Activated CD8-positive, alpha-beta memory T cell treated with anti-CD3 and anti-CD28 coated beads, Interleukin-2, amount 10 ng/mL, durations not matched to agents 7 days and 5 days (primary cell): ENCODE measurements around the gene EFNA5. TPM values are rescaled to one million over a fixed set of nuclear protein-coding genes. Genes with fewer than 3 reads are reported as not detected.

Source experiments
- ATAC-seq: fragments of 150-1000 bp; cut with Tn5 transposase; one replicate; pipeline ENCODE4 v1.10.0; 2021; ENCODE audit warnings: moderate library complexity
- CTCF ChIA-PET: fragments of 350-600 bp; sonication (Branson Sonifier 250); formaldehyde crosslinking; loops from one replicate; lab custom pipeline; 2021; ENCODE audit warnings: antibody characterized with exemption; lab: Charles Lee
- DNase-seq: peaks from one replicate; pipeline ENCODE4 v3.0.0-alpha.2; 2020
- H3K27ac Mint-ChIP-seq: one replicate; pipeline ENCODE4 v1.8.0; 2021; ENCODE audit warnings: mild to moderate bottlenecking, mixed read lengths
- H3K27me3 Mint-ChIP-seq: one replicate; pipeline ENCODE4 v1.8.0; 2021; ENCODE audit warnings: mixed read lengths
- H3K36me3 Mint-ChIP-seq: one replicate; pipeline ENCODE4 v1.8.0; 2021; ENCODE audit warnings: mild to moderate bottlenecking, mixed read lengths
- H3K4me1 Mint-ChIP-seq: one replicate; pipeline ENCODE4 v1.8.0; 2021; ENCODE audit warnings: mixed read lengths
- H3K4me3 Mint-ChIP-seq: one replicate; pipeline ENCODE4 v1.8.0; 2021; ENCODE audit warnings: mild to moderate bottlenecking, moderate library complexity, mixed read lengths
- H3K9me3 Mint-ChIP-seq: one replicate; pipeline ENCODE4 v1.8.0; 2022; ENCODE audit warnings: low read depth, mixed read lengths
- total RNA-seq, 2 experiments: library from RNA; stranded (reverse); gene quantifications; one replicate each; pipeline ENCODE4 v1.2.3, GENCODE V29; 2021

Gene EFNA5
- total RNA-seq, 2 experiments from 2014 or later, result not detected

DNA sequence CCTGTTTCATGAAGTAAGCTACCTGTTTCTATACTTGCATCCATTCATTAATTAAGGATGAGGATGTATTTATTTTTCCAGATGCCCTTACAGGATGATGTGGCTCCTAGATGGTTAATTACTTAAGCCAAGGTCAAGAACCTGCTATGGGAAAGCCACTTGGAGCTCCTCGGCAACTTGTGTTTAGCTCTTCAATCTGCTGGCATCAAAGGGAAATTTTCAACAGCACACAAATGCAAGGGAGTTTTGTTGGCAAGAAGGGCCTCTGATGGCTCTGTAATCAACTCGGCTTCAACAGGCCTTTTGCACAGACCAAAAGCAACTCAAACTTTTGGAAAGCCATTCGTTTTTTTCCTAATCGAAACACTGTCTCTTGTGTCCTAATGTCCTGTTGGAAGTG lies 125.3 kb downstream of the EFNA5 start:
- Mint-ChIP-seq H3K27ac (no peak overlapping the region), H3K9me3 (no peaks in the 10 kb centered on the region), H3K27me3 (peaks cover 7% of the 10 kb centered on the region), H3K36me3 (no peaks in the 10 kb centered on the region), H3K4me3 (no peak overlapping the region), H3K4me1 (no peaks in the 10 kb centered on the region)
- no peak for DNase-seq
- ATAC-seq, result no peak
- CTCF ChIA-PET, result no interaction called here

DNA sequence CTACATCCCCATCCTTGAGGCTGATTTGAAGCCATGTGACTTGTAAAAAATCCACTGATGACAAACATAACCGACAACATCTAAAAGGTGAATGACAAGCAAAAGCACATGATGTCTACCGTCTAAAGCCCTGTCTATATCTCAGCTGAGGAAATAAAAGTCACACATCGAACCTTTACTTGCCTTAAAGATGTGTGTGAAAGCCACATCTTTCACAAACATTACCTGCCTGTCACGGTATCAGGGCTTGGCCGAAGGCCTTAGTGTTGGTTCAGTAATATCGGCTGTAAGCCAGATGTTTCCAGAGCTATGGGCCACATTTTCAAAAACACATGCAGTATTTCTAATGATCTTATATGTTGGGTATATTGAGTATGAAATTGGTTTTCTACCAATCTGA lies 125.8 kb downstream of the EFNA5 start:
- no peak for ATAC-seq

DNA sequence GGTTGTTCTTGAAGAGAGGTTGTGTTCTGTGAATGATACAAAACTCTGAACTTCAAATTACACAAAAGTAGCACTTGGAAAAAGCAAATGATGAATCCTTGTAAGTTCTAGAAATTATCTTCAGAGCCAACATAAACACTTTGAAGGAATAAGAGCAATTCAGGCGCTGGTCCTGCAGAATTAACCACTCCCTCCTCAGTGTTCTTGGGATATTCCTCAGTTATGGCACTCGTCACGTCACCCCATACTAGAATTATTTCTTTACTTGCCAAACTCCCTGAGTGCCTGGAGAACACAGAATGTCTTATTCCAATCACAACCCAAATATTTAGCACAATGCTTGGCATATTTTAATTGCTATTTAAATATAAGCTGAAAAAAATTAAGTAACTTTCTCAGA lies 126.3 kb downstream of the EFNA5 start:
- Mint-ChIP-seq H3K9me3 (no peaks in the 10 kb centered on the region), H3K4me3 (no peak overlapping the region), H3K27me3 (peaks cover 10% of the 10 kb centered on the region), H3K27ac (no peak overlapping the region), H3K4me1 (peaks cover 2% of the 10 kb centered on the region), H3K36me3 (no peaks in the 10 kb centered on the region)
- CTCF ChIA-PET, result no interaction called here
- ATAC-seq (no peak), DNase-seq (no peak)

More for the DNA sequence above, 125.8 kb downstream of the EFNA5 start:
- peaks cover 7% of the 10 kb centered on the region for H3K27me3 Mint-ChIP-seq
- no peaks in the 10 kb centered on the region for H3K36me3 Mint-ChIP-seq
- H3K27ac Mint-ChIP-seq, result no peak overlapping the region
- no peak for DNase-seq
- no peak overlapping the region for H3K4me3 Mint-ChIP-seq
- no peaks in the 10 kb centered on the region for H3K9me3 Mint-ChIP-seq
- CTCF ChIA-PET, result no interaction called here
- H3K4me1 Mint-ChIP-seq, result no peaks in the 10 kb centered on the region

DNA sequence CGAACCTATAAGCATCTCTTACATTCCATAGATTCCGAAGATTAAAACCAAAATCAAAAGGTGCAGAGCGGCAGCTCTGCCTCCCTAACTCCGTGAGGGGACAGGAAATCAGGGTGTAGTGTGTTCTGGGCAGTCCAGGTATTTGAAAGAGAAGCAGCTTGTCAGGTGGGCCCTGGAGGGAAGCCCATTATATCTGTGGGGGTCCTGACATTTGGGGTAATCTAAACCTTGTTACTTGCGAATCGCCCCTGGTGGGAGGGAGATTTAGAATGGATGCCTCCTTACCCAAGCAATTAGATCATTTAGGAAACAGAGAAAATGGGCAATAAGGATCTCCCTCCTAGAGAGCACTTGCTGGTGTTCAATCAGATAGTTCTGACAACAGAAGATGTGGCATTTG lies 126.9 kb downstream of the EFNA5 start:
- Mint-ChIP-seq H3K36me3 (no peaks in the 10 kb centered on the region), H3K4me3 (no peak overlapping the region), H3K4me1 (peaks cover 2% of the 10 kb centered on the region), H3K9me3 (no peaks in the 10 kb centered on the region), H3K27ac (no peak overlapping the region), H3K27me3 (peaks cover 10% of the 10 kb centered on the region)
- no peak for ATAC-seq
- CTCF ChIA-PET, result no interaction called here
- DNase-seq, result no peak

DNA sequence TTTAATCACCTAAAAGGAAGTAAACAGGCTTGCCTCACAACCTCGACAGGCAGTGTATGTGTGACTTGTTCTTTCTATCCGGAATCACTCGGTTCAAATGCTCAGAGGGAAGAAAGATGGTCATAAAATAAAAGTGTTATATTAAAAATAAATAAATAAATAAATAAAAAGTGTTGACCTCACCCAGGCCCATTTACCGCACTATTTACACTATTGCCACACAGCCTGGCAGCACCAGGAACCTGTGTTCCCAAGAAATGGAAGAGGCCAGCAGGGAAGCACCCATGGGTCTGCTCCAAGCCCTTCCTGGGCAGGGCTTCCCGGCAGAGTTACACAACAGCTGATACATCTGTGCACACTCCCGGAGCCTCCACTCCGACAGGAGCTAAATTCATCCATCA lies 127.9 kb downstream of the EFNA5 start:
- Mint-ChIP-seq H3K9me3 (no peaks in the 10 kb centered on the region), H3K4me3 (no peak overlapping the region)

DNA sequence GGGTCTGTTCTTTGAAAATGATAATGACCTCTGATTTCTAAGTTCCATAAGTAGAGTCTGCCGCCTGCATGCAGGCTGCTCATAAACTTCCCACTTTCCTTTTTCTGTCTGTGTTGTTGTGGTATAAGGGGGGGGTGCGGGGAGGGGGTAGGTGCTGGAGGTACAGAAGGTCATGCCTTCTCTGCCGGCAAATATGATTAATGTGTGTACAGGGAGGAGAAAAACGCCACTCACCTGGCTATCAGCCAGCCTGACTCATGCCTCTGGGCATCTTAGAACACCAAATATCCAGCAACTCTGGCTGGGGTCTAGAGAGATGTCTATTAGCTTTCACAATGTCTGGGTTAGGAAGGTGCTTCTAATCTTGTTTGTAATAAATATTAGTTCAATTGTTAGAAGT lies 128.3 kb downstream of the EFNA5 start:
- no peaks in the 10 kb centered on the region for H3K36me3 Mint-ChIP-seq
- no peak for DNase-seq
- H3K27ac Mint-ChIP-seq, result no peak overlapping the region
- no peak overlapping the region for H3K4me3 Mint-ChIP-seq
- peaks cover 10% of the 10 kb centered on the region for H3K27me3 Mint-ChIP-seq
- ATAC-seq, result no peak
- H3K4me1 Mint-ChIP-seq, result peaks cover 4% of the 10 kb centered on the region
- H3K9me3 Mint-ChIP-seq, result no peaks in the 10 kb centered on the region
- CTCF ChIA-PET, result no interaction called here

More for the DNA sequence above, 127.9 kb downstream of the EFNA5 start:
- no peak for DNase-seq
- CTCF ChIA-PET, result no interaction called here
- H3K36me3 Mint-ChIP-seq, result no peaks in the 10 kb centered on the region
- ATAC-seq, result no peak
- H3K27ac Mint-ChIP-seq, result no peak overlapping the region
- H3K27me3 Mint-ChIP-seq, result peaks cover 10% of the 10 kb centered on the region
- peaks cover 4% of the 10 kb centered on the region for H3K4me1 Mint-ChIP-seq

DNA sequence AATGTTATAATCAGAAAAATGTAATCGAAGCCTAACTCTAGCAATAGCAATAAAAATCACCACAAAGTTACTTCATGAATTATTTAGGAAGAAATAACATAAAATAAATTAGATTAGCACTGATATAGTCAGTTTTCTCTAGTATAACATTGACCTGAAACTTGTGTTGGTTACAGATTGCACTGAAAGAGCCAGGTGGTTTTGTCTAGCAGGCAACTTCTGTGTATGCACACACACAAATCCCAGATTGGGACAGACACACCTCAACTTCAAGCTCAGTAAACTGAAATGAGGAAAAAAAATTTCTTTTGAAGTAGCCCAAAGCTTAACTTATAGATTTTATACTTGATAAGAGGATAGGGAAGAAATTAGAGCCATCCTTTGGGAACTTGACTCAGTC lies 129.3 kb downstream of the EFNA5 start:
- Mint-ChIP-seq H3K27me3 (peaks cover 10% of the 10 kb centered on the region), H3K9me3 (no peaks in the 10 kb centered on the region), H3K36me3 (no peaks in the 10 kb centered on the region), H3K27ac (no peak overlapping the region), H3K4me3 (no peak overlapping the region), H3K4me1 (peaks cover 4% of the 10 kb centered on the region)
- no peak for DNase-seq
- CTCF ChIA-PET, result no interaction called here
- no peak for ATAC-seq

DNA sequence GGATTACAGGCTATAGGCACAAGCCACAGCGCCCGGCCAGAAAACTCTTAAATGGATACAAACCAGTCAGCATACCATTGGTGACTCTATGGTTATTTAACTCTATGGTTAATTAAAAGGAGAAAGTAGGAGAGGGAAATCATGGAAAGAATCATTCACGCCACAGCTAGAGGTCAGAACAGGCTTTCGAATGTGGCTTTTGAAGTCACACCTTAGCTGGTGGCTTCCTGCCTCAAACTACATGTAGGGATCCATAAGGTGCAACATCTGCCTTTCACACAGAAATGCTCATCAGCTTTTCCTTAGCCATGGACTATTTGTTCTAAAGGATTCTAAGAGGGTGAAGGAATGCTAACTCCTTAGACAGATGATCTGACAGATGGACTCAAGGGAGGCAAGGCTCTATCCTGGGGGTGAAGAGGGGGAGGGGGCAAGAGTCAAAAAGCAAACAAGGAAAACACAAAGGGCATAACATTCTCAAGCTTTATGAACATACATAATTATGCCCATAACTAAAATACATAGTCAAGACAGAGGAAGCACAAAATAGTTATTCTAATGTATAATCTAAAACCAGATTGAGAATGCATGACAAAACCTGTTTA lies 130.9 kb downstream of the EFNA5 start:
- CTCF ChIA-PET, result interaction anchor here (0.7 to 0.8 kb wide), 2 partner anchors 27 to 32 kb away, joined by 3 to 4 read pairs; no protein-coding TSS in a partner anchor
- H3K9me3 Mint-ChIP-seq, result no peaks in the 10 kb centered on the region
- peaks cover 10% of the 10 kb centered on the region for H3K27me3 Mint-ChIP-seq
- ATAC-seq (no peak), DNase-seq (no peak)
- H3K27ac Mint-ChIP-seq, result no peak overlapping the region
- peaks cover 4% of the 10 kb centered on the region for H3K4me1 Mint-ChIP-seq
- H3K4me3 Mint-ChIP-seq, result no peak overlapping the region
- no peaks in the 10 kb centered on the region for H3K36me3 Mint-ChIP-seq

DNA sequence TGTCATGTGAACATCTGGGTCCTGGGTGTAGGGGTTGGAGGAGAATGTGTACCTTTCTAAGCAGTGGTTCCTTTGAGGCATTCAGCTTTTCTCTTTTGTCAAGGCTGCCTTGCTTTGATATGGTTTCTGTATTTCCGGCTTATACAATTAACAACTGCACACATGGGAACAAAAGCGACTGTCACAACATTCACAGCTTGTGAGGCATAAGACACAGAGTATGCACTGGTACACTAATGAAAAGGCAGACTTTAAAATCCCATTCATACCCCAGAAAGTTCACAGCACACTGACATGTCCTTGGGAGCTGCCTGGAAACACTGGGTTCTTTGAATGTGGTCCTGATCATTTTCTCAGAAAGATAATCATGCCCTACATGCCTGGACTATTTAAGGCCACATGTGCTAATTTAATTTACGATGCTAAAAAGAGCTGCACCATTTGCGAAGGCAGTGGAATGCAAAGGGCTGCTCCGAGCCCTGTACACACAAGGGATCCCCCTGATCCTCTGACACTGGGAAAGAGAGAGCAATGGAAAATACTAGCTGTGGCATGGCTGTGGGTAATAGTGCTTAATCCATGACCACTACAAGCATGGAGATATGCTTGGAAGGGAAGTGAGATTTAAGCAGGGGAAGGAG lies 131.8 kb downstream of the EFNA5 start:
- H3K36me3 Mint-ChIP-seq, result no peaks in the 10 kb centered on the region
- H3K9me3 Mint-ChIP-seq, result no peaks in the 10 kb centered on the region

DNA sequence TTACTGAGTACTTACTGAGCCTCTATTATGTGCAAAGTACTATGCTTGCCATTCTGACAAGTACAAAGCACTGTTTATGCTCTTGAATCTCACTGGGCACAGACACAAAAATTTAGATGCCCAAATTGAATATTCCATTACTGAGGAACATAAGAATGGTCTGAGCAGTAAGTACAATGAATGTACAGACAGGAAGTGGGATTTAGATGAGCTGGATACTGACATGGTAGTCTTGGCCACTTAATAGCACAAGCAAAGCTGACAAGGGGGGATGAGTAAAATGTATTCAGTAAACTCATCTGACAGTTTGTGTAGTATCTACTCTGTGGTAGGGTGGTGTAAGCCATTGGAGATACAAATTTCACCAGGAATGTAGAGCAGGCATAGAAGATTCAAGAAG lies 132.4 kb downstream of the EFNA5 start:
- peaks cover 10% of the 10 kb centered on the region for H3K27me3 Mint-ChIP-seq
- H3K4me3 Mint-ChIP-seq, result no peak overlapping the region
- no peaks in the 10 kb centered on the region for H3K9me3 Mint-ChIP-seq
- H3K36me3 Mint-ChIP-seq, result no peaks in the 10 kb centered on the region
- H3K27ac Mint-ChIP-seq, result no peak overlapping the region
- DNase-seq (no peak), ATAC-seq (no peak)
- CTCF ChIA-PET, result no interaction called here
- H3K4me1 Mint-ChIP-seq, result peaks cover 4% of the 10 kb centered on the region

More for the DNA sequence above, 131.8 kb downstream of the EFNA5 start:
- peaks cover 10% of the 10 kb centered on the region for H3K27me3 Mint-ChIP-seq
- H3K4me3 Mint-ChIP-seq, result no peak overlapping the region
- peaks cover 4% of the 10 kb centered on the region for H3K4me1 Mint-ChIP-seq
- DNase-seq (no peak), ATAC-seq (no peak)
- CTCF ChIA-PET, result no interaction called here
- no peak overlapping the region for H3K27ac Mint-ChIP-seq

DNA sequence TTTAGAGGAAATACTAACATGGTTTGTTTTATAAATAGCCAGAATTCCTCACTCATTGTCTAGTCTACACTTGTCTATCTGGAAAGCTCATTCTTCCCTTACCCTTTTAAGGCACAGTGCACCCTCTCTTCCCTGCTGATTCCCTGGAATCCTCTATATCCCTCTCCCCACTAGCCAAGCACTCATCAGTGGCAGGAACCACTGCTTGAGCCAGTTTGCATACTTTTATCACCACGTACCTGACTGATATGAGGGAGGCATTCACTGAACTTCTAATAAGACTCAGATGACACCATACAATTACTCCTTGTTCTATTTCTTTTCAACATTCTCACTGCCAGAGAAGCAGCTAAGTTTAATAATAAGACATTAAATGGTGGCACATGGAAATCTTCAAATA lies 134.9 kb downstream of the EFNA5 start:
- DNase-seq (no peak), ATAC-seq (no peak)
- Mint-ChIP-seq H3K9me3 (no peaks in the 10 kb centered on the region), H3K27ac (no peak overlapping the region), H3K4me3 (no peak overlapping the region), H3K4me1 (peaks cover 4% of the 10 kb centered on the region), H3K27me3 (peaks cover 3% of the 10 kb centered on the region), H3K36me3 (no peaks in the 10 kb centered on the region)
- CTCF ChIA-PET, result interaction anchor here (1.2 kb wide), 1 partner anchor 36 kb away, joined by 4 read pairs; no protein-coding TSS in a partner anchor

DNA sequence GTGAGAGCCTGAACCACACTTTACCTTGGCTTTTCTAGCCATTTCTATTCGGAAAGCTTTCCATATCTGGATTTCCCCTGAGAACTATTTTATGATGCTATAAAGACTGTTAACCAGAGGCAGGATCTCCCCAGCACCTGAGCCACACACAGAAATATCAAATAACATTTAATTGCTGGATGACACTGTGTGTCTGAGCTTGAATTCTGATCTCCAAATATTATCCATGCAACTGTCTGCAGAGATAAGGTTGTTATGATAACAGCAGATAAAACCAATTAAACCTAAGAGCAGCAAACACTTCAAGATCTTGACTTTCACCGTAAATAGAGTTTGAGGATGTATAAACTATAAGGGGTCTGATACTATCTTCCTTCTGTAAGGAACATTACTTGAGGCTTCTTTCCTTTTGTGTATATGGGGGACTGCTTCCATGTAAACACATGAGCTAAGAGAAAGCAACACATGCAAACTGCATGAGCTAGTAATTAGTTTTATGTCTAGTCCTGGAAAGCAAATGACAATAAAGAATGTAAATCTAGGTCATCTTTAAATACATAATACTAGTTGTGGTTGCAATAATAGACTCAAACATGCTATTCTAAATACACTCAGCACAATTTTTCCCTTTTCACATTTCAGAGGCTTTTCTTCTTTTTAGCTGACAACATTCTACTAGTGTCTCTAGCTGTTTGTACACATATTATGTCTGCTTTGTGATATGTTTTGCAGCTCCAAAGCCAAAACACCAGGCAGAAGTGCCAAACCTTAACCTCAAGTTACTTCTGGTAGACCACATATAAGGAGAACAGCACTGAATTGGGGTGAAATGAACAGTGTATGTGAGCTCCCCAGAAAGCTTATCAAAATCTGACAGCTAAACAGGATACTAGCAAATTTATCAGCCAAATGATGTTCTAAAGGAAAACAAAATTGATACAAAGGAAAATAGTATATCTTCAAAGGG lies 136.5 kb downstream of the EFNA5 start:
- H3K27ac Mint-ChIP-seq, result no peak overlapping the region
- DNase-seq (no peak), ATAC-seq (no peak)
- peaks cover 2% of the 10 kb centered on the region for H3K27me3 Mint-ChIP-seq
- H3K9me3 Mint-ChIP-seq, result no peaks in the 10 kb centered on the region
- H3K4me3 Mint-ChIP-seq, result no peak overlapping the region
- CTCF ChIA-PET, result interaction anchor here (0.8 kb wide), 1 partner anchor 32 kb away, joined by 3 read pairs; no protein-coding TSS in a partner anchor
- H3K4me1 Mint-ChIP-seq, result peaks cover 3% of the 10 kb centered on the region
- H3K36me3 Mint-ChIP-seq, result no peaks in the 10 kb centered on the region

DNA sequence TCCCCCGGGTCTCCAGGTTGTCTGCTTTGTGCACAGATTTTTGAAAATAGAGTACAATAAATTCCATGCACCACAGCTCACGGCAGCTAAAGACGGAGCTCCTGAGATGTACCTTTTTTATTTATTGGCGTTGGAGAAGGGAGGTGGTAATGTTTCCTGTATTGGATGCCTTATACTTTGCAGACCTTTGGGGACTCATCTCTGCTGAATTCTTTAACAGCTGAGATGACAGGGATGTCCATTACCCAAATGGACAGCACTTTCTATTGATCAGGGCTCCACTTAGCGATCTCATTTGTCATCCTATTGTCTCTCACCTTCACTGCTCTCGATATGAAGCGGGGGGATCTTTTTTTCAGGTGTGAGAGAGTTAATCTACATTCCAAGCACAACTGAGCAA lies 137.8 kb downstream of the EFNA5 start:
- DNase-seq (no peak), ATAC-seq (no peak)
- CTCF ChIA-PET, result no interaction called here
- Mint-ChIP-seq H3K36me3 (no peaks in the 10 kb centered on the region), H3K27me3 (peaks cover 2% of the 10 kb centered on the region), H3K4me3 (no peak overlapping the region), H3K27ac (no peak overlapping the region), H3K9me3 (no peaks in the 10 kb centered on the region), H3K4me1 (no peaks in the 10 kb centered on the region)
